Measurements from ENCODE around the gene WDTC1. TPM values are rescaled to one million over a fixed set of nuclear protein-coding genes. Genes with fewer than 3 reads are reported as not detected.
A peak's percentile ranks its signal among the peaks of the same experiment; 100 is the strongest.
"Not testable (repeated sequence)": the region's sequence is repeated elsewhere in the genome, so short reads cannot be mapped to it uniquely, and the experiment has no call there.

Gene WDTC1
- total and polyA plus RNA-seq, 10 donors, result 7.7 to 56.5 (median 44.1) TPM

DNA sequence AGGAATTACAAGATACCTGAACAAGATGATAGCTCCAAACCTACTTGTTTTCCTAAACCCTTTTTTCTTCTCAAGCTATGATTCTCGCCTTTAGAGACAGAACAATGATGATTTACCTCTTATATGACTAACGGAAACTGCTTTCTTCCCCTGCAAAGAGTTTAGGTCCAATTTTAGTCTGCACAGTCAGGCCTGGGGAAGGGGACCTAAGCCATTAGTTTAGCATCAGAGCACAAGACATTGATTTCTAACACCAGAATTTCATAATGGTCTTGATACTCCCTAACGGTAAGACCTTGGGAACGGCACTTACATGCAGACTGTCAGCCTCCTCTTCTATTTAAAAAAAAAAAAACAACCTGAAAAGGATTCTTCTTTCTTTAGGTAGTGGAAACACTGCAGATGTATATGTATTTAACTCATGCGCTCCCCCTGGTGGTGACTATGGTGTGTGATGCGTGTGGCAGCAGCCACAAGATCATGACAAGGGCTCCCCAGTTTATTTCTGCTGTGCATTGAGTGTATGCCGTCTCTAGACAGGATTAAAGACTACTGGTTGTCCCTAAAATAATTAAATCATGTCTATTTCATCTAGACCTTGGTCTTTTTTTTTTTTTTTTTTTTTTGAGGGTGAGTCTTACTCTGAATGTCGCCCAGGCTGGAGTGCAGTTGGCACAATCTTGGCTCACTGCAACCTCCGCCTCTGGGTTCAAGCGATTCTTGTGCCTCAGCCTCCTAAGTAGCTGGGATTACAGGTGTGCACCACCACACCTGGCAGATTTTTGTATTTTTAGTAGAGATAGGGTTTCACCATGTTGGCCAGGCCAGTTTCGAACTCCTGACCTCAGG lies 50.2 kb downstream of the WDTC1 start:
- intact Hi-C loops (cut with DNase I; ENCODE audit: low total_unique reads), result loop anchor here (5.0 kb wide), 1 partner anchor 87 kb away; no protein-coding TSS in a partner anchor
- H3K9me3 ChIP-seq, result no peaks in the 10 kb centered on the region
- no peaks in the 10 kb centered on the region for H3K27me3 ChIP-seq (replicated peaks in 1 of 7)
- TF ChIP-seq POLR2A (IDR thresholded peaks at IDR 0.05) (no peak), POLR2AphosphoS5 (IDR thresholded peaks at IDR 0.05) (peak in 1 of 3 donors; percentile 28)
- TF ChIP-seq, protein P1, sequence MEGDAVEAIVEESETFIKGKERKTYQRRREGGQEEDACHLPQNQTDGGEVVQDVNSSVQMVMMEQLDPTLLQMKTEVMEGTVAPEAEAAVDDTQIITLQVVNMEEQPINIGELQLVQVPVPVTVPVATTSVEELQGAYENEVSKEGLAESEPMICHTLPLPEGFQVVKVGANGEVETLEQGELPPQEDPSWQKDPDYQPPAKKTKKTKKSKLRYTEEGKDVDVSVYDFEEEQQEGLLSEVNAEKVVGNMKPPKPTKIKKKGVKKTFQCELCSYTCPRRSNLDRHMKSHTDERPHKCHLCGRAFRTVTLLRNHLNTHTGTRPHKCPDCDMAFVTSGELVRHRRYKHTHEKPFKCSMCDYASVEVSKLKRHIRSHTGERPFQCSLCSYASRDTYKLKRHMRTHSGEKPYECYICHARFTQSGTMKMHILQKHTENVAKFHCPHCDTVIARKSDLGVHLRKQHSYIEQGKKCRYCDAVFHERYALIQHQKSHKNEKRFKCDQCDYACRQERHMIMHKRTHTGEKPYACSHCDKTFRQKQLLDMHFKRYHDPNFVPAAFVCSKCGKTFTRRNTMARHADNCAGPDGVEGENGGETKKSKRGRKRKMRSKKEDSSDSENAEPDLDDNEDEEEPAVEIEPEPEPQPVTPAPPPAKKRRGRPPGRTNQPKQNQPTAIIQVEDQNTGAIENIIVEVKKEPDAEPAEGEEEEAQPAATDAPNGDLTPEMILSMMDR (IDR thresholded peaks at IDR 0.05 in 8 of 11, conservative IDR thresholded peaks at IDR 0.05 in 3 of 11), result peak; percentile 82 to 95 (median 90)
- 48 to 54% (median 51%) methylated on average over 11 of the region's 11 CpGs for WGBS, 5 donors
- H3K36me3 ChIP-seq, result peaks cover 0 to 73% (median 26%) of the 10 kb centered on the region in 6 donors
- H3K4me1 ChIP-seq, result peaks cover 0 to 22% (median 2%) of the 10 kb centered on the region in 6 donors
- no peak overlapping the region for H3K4me3 ChIP-seq
- H3K27ac ChIP-seq, result peak overlapping the region in 2 of 8 donors; percentile 1 to 28
- DNase-seq, result peak; percentile 93

- H3K4me3 ChIP-seq, result no peak overlapping the region
- no peaks in the 10 kb centered on the region for H3K9me3 ChIP-seq
- TF ChIP-seq, protein P1 (IDR thresholded peaks at IDR 0.05 in 8 of 11, conservative IDR thresholded peaks at IDR 0.05 in 3 of 11), result no peak
- TF ChIP-seq POLR2A (IDR thresholded peaks at IDR 0.05) (no peak), POLR2AphosphoS5 (IDR thresholded peaks at IDR 0.05) (no peak)
- peaks cover 0 to 78% (median 30%) of the 10 kb centered on the region in 6 donors for H3K36me3 ChIP-seq
- H3K27ac ChIP-seq, result no peak overlapping the region
- H3K4me1 ChIP-seq, result peaks cover 0 to 22% (median 2%) of the 10 kb centered on the region in 6 donors
- 66 to 83% (median 73%) methylated on average over 2 of the region's 2 CpGs for WGBS, 5 donors
- no peak for DNase-seq
- no peaks in the 10 kb centered on the region for H3K27me3 ChIP-seq (replicated peaks in 1 of 7)
- intact Hi-C loops (cut with DNase I; ENCODE audit: low total_unique reads), result no loop called here
Observed at GRCh38 chr1:27285274-27285660, 50.8 kb downstream of the WDTC1 start.

DNA sequence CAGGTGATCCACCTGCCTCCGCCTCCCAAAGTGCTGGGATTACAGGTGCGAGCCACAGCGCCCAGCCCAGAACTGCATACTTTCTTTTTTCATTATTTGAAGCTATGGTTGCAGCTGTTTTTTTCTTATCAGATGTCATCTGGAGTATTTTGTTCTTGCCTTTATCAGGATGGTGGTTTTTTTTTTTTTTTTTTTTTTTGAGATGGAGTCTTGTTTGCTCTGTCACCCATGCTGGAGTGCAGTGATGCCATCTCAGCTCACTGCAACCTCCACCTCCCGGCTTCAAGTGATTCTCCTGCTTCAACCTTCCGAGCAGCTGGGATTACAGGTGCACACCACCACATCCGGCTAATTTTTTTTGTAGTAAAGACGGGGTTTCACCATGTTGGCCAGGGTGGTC lies 51.4 kb downstream of the WDTC1 start:
- Histone ChIP-seq H3K4me1 (peaks cover 0 to 22% (median 2%) of the 10 kb centered on the region in 6 donors), H3K36me3 (peaks cover 0 to 84% (median 35%) of the 10 kb centered on the region in 6 donors)
- DNase-seq; H3K27me3 ChIP-seq (replicated peaks in 1 of 7); intact Hi-C loops (cut with DNase I; ENCODE audit: low total_unique reads); H3K9me3 ChIP-seq; H3K27ac ChIP-seq; H3K4me3 ChIP-seq: not testable (repeated sequence)
- 93 to 96% (median 95%) methylated on average over 7 of the region's 7 CpGs for WGBS, 5 donors

- peaks cover 0 to 10% (median 2%) of the 10 kb centered on the region in 6 donors for H3K4me1 ChIP-seq
- H3K27ac ChIP-seq; H3K9me3 ChIP-seq; H3K27me3 ChIP-seq (replicated peaks in 1 of 7); intact Hi-C loops (cut with DNase I; ENCODE audit: low total_unique reads); H3K4me3 ChIP-seq; DNase-seq: not testable (repeated sequence)
- 92 to 98% (median 97%) methylated on average over 7 to 29 of the region's 29 CpGs for WGBS, 5 donors
- H3K36me3 ChIP-seq, result peaks cover 0 to 91% (median 57%) of the 10 kb centered on the region in 6 donors
Observed at GRCh38 chr1:27289125-27289524, 54.7 kb downstream of the WDTC1 start.

- Histone ChIP-seq H3K36me3 (peaks cover 0 to 96% (median 70%) of the 10 kb centered on the region in 6 donors), H3K4me3 (no peak overlapping the region), H3K4me1 (no peaks in the 10 kb centered on the region), H3K27me3 (replicated peaks in 1 of 7) (no peaks in the 10 kb centered on the region), H3K9me3 (no peaks in the 10 kb centered on the region), H3K27ac (no peak overlapping the region)
- intact Hi-C loops (cut with DNase I; ENCODE audit: low total_unique reads), result no loop called here
- no peak for DNase-seq
- TF ChIP-seq POLR2AphosphoS5 (IDR thresholded peaks at IDR 0.05), result no peak
- no peak for TF ChIP-seq POLR2A (IDR thresholded peaks at IDR 0.05)
- TF ChIP-seq, protein P1 (IDR thresholded peaks at IDR 0.05 in 8 of 11, conservative IDR thresholded peaks at IDR 0.05 in 3 of 11), result no peak
- WGBS, 5 donors, result 88 to 95% (median 93%) methylated on average over 3 of the region's 3 CpGs
Observed at GRCh38 chr1:27290581-27290980, 56.1 kb downstream of the WDTC1 start.

Data from spleen (tissue), 11 donors.